CD4-positive, alpha-beta T cell (primary cell): ENCODE measurements around the gene TMLHE. TPM values are rescaled to one million over a fixed set of nuclear protein-coding genes. Genes with fewer than 3 reads are reported as not detected.
"Not testable (repeated sequence)": the region's sequence is repeated elsewhere in the genome, so short reads cannot be mapped to it uniquely, and the experiment has no call there.

Experiments used
- ATAC-seq: fragments of 200-7000 bp; cut with Tn5 transposase; one replicate; pipeline ENCODE4 v1.10.0; 2022; ENCODE audit warnings: mild to moderate bottlenecking; ENCODE audit not compliant: poor library complexity
- CTCF ChIA-PET: fragments of 350-600 bp; sonication (Branson Sonifier 250); formaldehyde crosslinking; loops from one replicate; lab custom pipeline; 2021; ENCODE audit warnings: antibody characterized with exemption, inconsistent platforms; lab: Charles Lee
- POLR2A ChIA-PET: fragments of 350-600 bp; sonication (Branson Sonifier 250); formaldehyde crosslinking; loops from one replicate; lab custom pipeline; 2021; ENCODE audit warnings: antibody characterized with exemption, inconsistent platforms; lab: Charles Lee
- DNase-seq, 14 experiments: peaks; one replicate each; pipeline ENCODE4 v3.0.0-alpha.2; 2013 to 2020; ENCODE audit warnings: mixed read lengths in 2 of 14
- H3K27ac ChIP-seq, 2 donors: one replicate each; pipeline versions ENCODE4 v1.5.1 to v1.7.0; 2013; ENCODE audit warnings: low read length in 2 of 2, low read depth in 1 of 2, mild to moderate bottlenecking in 1 of 2
- H3K27me3 ChIP-seq, 2 experiments: 1 replicate in 1 of 2; 2 replicates in 1 of 2; pipeline versions ENCODE4 v1.6.1 to v1.7.0; 2013; ENCODE audit warnings: low read length in 2 of 2, control low read depth in 1 of 2, mild to moderate bottlenecking in 1 of 2, moderate library complexity in 1 of 2; ENCODE audit not compliant: insufficient read depth in 2 of 2, control insufficient read depth in 1 of 2
- H3K36me3 ChIP-seq: one replicate; pipeline ENCODE4 v1.6.1; 2013; ENCODE audit warnings: low read length, control low read depth; ENCODE audit not compliant: insufficient read depth
- H3K4me1 ChIP-seq: one replicate; pipeline ENCODE4 v1.6.1; 2013; ENCODE audit warnings: low read length, control low read depth; ENCODE audit not compliant: insufficient read depth
- H3K4me3 ChIP-seq: one replicate; pipeline ENCODE4 v1.5.1; 2013; ENCODE audit warnings: mild to moderate bottlenecking, low read length, moderate library complexity
- H3K9me3 ChIP-seq, 2 experiments: 1 replicate in 1 of 2; 2 replicates in 1 of 2; pipeline versions ENCODE4 v1.6.1 to v1.7.0; 2013; ENCODE audit warnings: low read length in 2 of 2, mild to moderate bottlenecking in 2 of 2, control low read depth in 1 of 2, moderate library complexity in 1 of 2; ENCODE audit not compliant: control insufficient read depth in 1 of 2, insufficient read depth in 1 of 2
- H3K27ac Mint-ChIP-seq: one replicate; pipeline ENCODE4 v1.8.0; 2020; ENCODE audit warnings: mixed read lengths
- H3K27me3 Mint-ChIP-seq: one replicate; pipeline ENCODE4 v1.8.0; 2021; ENCODE audit warnings: mixed read lengths
- H3K36me3 Mint-ChIP-seq: one replicate; pipeline ENCODE4 v1.8.0; 2021; ENCODE audit warnings: low read depth, mixed read lengths
- H3K4me1 Mint-ChIP-seq: one replicate; pipeline ENCODE4 v1.8.0; 2021; ENCODE audit warnings: low read depth, mixed read lengths
- H3K4me3 Mint-ChIP-seq: one replicate; pipeline ENCODE4 v1.8.0; 2020; ENCODE audit warnings: mild to moderate bottlenecking, mixed read lengths
- H3K9me3 Mint-ChIP-seq: one replicate; pipeline ENCODE4 v1.8.0; 2020; ENCODE audit warnings: mixed read lengths
- intact Hi-C, 2 experiments: fragments of 100-400 bp; cut with DNase I in 1 of 2; cut with micrococcal nuclease in 1 of 2; formaldehyde crosslinking; loops; one replicate each; pipeline versions ENCODE4 v1.15.1 to v1.9.0; 2023 to 2025; cut with DNase I, micrococcal nuclease
- total RNA-seq, 174 experiments: library from RNA in 2 of 174; stranded (reverse) in 2 of 174; gene quantifications; one replicate each; pipeline ENCODE4 v1.2.3 and lab custom pipeline; 2021 to 2026
- TF ChIP-seq, protein P1 (sequence below): fragments of 200-600 bp; IDR thresholded peaks from one replicate; pipeline ENCODE4 v1.8.0; 2022; ENCODE audit warnings: antibody characterized with exemption, mild to moderate bottlenecking

Gene TMLHE
- total RNA-seq, 2 experiments from 2014 or later: 6.9 to 8.9 TPM

DNA sequence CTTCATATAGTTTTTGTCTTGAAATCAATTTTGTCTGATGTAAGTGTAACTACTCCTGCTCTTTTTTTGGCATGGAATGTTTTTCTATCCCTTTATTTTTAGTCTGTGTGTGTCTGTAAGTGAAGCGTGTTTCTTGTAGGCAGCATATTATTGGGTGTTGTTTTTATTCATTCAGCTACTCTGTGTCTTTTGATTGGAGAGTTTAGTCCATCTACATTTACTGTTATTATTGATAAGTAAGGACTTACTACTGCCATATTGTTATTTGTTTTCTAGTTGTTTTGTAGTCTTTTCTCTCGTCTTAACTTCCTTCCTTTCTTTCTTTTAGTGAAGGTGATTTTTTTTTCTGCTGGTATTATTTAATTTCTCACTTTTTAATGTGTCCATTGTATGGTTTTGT, 30.5 kb upstream of the TMLHE start:
- Mint-ChIP-seq H3K27ac (no peak overlapping the region), H3K27me3 (no peaks in the 10 kb centered on the region), H3K9me3 (no peaks in the 10 kb centered on the region), H3K4me1 (peaks cover 5% of the 10 kb centered on the region), H3K4me3 (no peak overlapping the region), H3K36me3 (no peaks in the 10 kb centered on the region)
- CTCF ChIA-PET: no interaction called here
- Histone ChIP-seq H3K36me3 (no peaks in the 10 kb centered on the region), H3K4me3 (no peak overlapping the region), H3K27me3 (no peaks in the 10 kb centered on the region), H3K4me1 (no peaks in the 10 kb centered on the region), H3K27ac (no peak overlapping the region), H3K9me3 (no peaks in the 10 kb centered on the region)
- POLR2A ChIA-PET: no interaction called here
- ATAC-seq (no peak), DNase-seq (no peak)
- intact Hi-C loops: no loop called here
- TF ChIP-seq, protein P1, sequence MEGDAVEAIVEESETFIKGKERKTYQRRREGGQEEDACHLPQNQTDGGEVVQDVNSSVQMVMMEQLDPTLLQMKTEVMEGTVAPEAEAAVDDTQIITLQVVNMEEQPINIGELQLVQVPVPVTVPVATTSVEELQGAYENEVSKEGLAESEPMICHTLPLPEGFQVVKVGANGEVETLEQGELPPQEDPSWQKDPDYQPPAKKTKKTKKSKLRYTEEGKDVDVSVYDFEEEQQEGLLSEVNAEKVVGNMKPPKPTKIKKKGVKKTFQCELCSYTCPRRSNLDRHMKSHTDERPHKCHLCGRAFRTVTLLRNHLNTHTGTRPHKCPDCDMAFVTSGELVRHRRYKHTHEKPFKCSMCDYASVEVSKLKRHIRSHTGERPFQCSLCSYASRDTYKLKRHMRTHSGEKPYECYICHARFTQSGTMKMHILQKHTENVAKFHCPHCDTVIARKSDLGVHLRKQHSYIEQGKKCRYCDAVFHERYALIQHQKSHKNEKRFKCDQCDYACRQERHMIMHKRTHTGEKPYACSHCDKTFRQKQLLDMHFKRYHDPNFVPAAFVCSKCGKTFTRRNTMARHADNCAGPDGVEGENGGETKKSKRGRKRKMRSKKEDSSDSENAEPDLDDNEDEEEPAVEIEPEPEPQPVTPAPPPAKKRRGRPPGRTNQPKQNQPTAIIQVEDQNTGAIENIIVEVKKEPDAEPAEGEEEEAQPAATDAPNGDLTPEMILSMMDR: no peak

DNA sequence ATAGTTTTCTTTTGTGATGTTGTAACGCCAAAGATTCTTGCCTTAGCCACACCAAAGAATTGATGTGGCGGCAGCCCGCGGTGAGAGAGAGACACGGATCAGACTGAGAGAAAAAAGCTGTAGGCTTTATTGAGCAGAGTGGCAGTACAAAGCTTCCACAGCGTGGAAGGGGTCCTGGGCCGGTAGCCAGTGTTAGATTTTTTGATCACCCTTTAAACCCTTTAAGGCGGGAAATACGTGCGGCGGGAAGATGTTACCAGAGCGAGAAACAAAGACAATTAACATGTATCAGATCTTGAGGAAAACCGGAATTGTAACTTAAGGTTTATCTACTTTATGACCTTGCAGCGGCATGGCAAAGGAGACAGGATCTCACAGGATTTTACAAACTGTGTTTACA, 28.6 kb upstream of the TMLHE start:
- H3K27ac ChIP-seq, H3K9me3 ChIP-seq, H3K36me3 Mint-ChIP-seq, intact Hi-C loops, H3K9me3 Mint-ChIP-seq, CTCF ChIA-PET, H3K4me3 ChIP-seq, ATAC-seq, H3K4me1 ChIP-seq, H3K27ac Mint-ChIP-seq, H3K36me3 ChIP-seq, POLR2A ChIA-PET, H3K27me3 ChIP-seq, H3K27me3 Mint-ChIP-seq, H3K4me1 Mint-ChIP-seq: not testable (repeated sequence)
- DNase-seq: peak in 2 of 14 experiments; percentile 1 to 3
- peak overlapping the region; percentile 81 for H3K4me3 Mint-ChIP-seq

DNA sequence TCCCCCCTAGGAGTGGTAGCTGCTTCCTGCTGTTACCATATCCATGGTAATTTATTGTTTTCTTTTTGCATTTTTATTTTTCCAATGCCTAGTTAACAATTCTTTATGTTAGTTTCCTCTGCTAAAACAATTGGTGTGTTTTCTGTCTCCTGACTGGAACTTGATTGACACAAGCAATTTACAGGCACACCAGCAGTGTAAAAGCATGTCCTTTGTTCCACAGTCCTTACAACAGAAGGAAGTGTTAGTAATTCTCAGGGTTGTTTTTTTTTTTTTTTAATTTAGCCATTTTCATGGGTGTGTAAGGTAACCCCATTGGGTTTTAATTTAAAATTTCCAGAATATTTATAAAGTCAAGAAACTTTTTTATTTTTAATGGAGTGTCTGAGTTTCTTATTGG, 25.0 kb upstream of the TMLHE start:
- ATAC-seq: no peak
- H3K9me3 Mint-ChIP-seq: no peaks in the 10 kb centered on the region
- DNase-seq: no peak
- CTCF ChIA-PET: no interaction called here
- intact Hi-C loops: no loop called here
- Histone ChIP-seq H3K4me3 (no peak overlapping the region), H3K4me1 (no peaks in the 10 kb centered on the region), H3K27me3 (no peaks in the 10 kb centered on the region), H3K27ac (no peak overlapping the region), H3K36me3 (no peaks in the 10 kb centered on the region), H3K9me3 (no peaks in the 10 kb centered on the region)
- no peak overlapping the region for H3K4me3 Mint-ChIP-seq
- POLR2A ChIA-PET: no interaction called here
- H3K27me3 Mint-ChIP-seq: no peaks in the 10 kb centered on the region
- H3K4me1 Mint-ChIP-seq: peaks cover 8% of the 10 kb centered on the region
- TF ChIP-seq, protein P1: no peak
- no peaks in the 10 kb centered on the region for H3K36me3 Mint-ChIP-seq
- H3K27ac Mint-ChIP-seq: no peak overlapping the region

DNA sequence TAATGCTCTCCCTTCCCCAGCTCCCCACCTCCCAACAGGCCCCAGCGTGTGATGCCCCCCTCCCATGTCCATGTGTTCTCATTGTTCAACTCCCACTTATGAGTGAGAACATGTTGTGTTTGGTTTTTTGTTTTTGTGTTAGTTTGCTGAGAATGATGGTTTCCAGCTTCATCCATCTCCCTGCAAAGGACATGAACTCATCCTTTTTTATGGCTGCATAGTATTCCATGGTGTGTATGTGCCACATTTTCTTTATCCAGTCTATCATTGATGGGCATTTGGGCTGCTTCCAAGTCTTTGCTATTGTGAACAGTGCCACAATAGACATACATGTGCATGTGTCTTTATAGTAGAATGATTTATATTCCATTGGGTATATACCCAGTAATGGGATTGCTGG, 22.3 kb upstream of the TMLHE start:
- H3K4me3 Mint-ChIP-seq, POLR2A ChIA-PET, H3K36me3 Mint-ChIP-seq, DNase-seq, H3K27ac Mint-ChIP-seq, H3K27me3 ChIP-seq, CTCF ChIA-PET, H3K27me3 Mint-ChIP-seq, H3K9me3 ChIP-seq, H3K9me3 Mint-ChIP-seq, H3K36me3 ChIP-seq, H3K27ac ChIP-seq, H3K4me3 ChIP-seq, intact Hi-C loops, H3K4me1 ChIP-seq, ATAC-seq: not testable (repeated sequence)
- H3K4me1 Mint-ChIP-seq: peaks cover 11% of the 10 kb centered on the region
